Measurements from ENCODE around the gene RUVBL2.
"Not testable (repeated sequence)": the region's sequence is repeated elsewhere in the genome, so short reads cannot be mapped to it uniquely, and the experiment has no call there.

- not testable (repeated sequence) for TF ChIP-seq CTCF, ZNF2, REST, ZNF624, YY1, GLIS1 (tag by site-specific recombination; IDR thresholded peaks at IDR 0.05)
These were observed 44.4 kb downstream of the RUVBL2 start for GRCh38 chr19:49038111-49038510.
